SK-N-SH (cell line): ENCODE data around the gene WDR62.

Experiments
- ELF1 ChIP-seq: IDR thresholded peaks from 2 replicates; pipeline ENCODE4 v1.4.0; 2012
- EP300 ChIP-seq, 2 experiments: IDR thresholded peaks; 2 replicates each; pipeline versions ENCODE4 v1.4.0 to v1.6.1; 2012; ENCODE audit warnings: borderline replicate concordance in 1 of 2, low read depth in 1 of 2, low read length in 1 of 2
- JUND ChIP-seq: IDR thresholded peaks from 2 replicates; pipeline ENCODE4 v1.4.0; 2012
- RFX5 ChIP-seq: IDR thresholded peaks from 2 replicates; pipeline ENCODE4 v1.6.1; 2012; ENCODE audit warnings: mild to moderate bottlenecking, improper control_type of control experiment, low read length
- TCF12 ChIP-seq: IDR thresholded peaks from 2 replicates; pipeline ENCODE4 v1.4.0; 2012
- YY1 ChIP-seq: IDR thresholded peaks from 2 replicates; pipeline ENCODE4 v1.4.0; 2012; ENCODE audit warnings: low read depth, mild to moderate bottlenecking
- TF ChIP-seq, protein P1 (sequence below): fragments of 200-600 bp; sonication (generic); IDR thresholded peaks from 2 replicates; pipeline ENCODE4 v1.6.1; 2017; ENCODE audit warnings: antibody characterized with exemption, mild to moderate bottlenecking, moderate library complexity
- TF ChIP-seq, protein P2 (sequence below): IDR thresholded peaks from 2 replicates; pipeline ENCODE4 v1.4.0; 2012; ENCODE audit warnings: low read depth, borderline replicate concordance
- TF ChIP-seq, protein P3 (sequence below): fragments of 150-350 bp; IDR thresholded peaks from 2 replicates; pipeline ENCODE4 v1.6.1; 2017; ENCODE audit warnings: antibody characterized with exemption, low read length, low read depth, borderline replicate concordance
- TF ChIP-seq, protein P4 (sequence below): IDR thresholded peaks from 2 replicates; pipeline ENCODE4 v1.4.0; 2012; ENCODE audit warnings: low read depth
- TF ChIP-seq, protein P5 (sequence below): IDR thresholded peaks from 2 replicates; pipeline ENCODE4 v1.6.1; 2012; ENCODE audit warnings: mild to moderate bottlenecking, low read depth, low read length, moderate library complexity
- TF ChIP-seq, protein P6 (sequence below): IDR thresholded peaks from 2 replicates; pipeline ENCODE4; 2012

DNA sequence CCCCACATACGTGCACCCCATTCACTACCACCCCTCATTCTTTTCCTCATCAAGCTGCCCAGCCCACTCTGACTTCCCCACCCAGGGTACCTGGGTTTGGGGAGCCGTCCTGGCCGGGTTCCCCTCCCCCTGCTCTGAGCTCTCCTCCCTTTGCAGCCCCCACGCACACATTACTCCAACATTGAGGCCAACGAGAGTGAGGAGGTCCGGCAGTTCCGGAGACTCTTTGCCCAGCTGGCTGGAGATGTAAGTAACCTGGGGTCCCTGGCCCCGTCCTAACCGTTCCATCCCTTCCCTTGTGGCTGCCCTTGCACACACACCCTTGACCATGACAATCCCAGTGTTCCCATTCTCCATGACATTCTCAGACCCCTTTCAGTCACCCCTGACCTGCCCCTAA is 87.8 kb downstream of the WDR62 start:
- TF ChIP-seq, protein P1, sequence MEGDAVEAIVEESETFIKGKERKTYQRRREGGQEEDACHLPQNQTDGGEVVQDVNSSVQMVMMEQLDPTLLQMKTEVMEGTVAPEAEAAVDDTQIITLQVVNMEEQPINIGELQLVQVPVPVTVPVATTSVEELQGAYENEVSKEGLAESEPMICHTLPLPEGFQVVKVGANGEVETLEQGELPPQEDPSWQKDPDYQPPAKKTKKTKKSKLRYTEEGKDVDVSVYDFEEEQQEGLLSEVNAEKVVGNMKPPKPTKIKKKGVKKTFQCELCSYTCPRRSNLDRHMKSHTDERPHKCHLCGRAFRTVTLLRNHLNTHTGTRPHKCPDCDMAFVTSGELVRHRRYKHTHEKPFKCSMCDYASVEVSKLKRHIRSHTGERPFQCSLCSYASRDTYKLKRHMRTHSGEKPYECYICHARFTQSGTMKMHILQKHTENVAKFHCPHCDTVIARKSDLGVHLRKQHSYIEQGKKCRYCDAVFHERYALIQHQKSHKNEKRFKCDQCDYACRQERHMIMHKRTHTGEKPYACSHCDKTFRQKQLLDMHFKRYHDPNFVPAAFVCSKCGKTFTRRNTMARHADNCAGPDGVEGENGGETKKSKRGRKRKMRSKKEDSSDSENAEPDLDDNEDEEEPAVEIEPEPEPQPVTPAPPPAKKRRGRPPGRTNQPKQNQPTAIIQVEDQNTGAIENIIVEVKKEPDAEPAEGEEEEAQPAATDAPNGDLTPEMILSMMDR = no peak
- TF ChIP-seq, protein P2, sequence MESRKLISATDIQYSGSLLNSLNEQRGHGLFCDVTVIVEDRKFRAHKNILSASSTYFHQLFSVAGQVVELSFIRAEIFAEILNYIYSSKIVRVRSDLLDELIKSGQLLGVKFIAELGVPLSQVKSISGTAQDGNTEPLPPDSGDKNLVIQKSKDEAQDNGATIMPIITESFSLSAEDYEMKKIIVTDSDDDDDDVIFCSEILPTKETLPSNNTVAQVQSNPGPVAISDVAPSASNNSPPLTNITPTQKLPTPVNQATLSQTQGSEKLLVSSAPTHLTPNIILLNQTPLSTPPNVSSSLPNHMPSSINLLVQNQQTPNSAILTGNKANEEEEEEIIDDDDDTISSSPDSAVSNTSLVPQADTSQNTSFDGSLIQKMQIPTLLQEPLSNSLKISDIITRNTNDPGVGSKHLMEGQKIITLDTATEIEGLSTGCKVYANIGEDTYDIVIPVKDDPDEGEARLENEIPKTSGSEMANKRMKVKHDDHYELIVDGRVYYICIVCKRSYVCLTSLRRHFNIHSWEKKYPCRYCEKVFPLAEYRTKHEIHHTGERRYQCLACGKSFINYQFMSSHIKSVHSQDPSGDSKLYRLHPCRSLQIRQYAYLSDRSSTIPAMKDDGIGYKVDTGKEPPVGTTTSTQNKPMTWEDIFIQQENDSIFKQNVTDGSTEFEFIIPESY = no peak
- TF ChIP-seq TCF12 (no peak), YY1 (no peak), EP300 (IDR thresholded peaks at IDR 0.05; ENCODE audit: borderline replicate concordance in 1 of 2, low read depth in 1 of 2, low read length in 1 of 2) (no peak), JUND (no peak), RFX5 (no peak), ELF1 (no peak)
- TF ChIP-seq, protein P3, sequence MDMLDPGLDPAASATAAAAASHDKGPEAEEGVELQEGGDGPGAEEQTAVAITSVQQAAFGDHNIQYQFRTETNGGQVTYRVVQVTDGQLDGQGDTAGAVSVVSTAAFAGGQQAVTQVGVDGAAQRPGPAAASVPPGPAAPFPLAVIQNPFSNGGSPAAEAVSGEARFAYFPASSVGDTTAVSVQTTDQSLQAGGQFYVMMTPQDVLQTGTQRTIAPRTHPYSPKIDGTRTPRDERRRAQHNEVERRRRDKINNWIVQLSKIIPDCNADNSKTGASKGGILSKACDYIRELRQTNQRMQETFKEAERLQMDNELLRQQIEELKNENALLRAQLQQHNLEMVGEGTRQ = no peak
- TF ChIP-seq, protein P4, sequence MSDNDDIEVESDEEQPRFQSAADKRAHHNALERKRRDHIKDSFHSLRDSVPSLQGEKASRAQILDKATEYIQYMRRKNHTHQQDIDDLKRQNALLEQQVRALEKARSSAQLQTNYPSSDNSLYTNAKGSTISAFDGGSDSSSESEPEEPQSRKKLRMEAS = no peak
- TF ChIP-seq, protein P5, sequence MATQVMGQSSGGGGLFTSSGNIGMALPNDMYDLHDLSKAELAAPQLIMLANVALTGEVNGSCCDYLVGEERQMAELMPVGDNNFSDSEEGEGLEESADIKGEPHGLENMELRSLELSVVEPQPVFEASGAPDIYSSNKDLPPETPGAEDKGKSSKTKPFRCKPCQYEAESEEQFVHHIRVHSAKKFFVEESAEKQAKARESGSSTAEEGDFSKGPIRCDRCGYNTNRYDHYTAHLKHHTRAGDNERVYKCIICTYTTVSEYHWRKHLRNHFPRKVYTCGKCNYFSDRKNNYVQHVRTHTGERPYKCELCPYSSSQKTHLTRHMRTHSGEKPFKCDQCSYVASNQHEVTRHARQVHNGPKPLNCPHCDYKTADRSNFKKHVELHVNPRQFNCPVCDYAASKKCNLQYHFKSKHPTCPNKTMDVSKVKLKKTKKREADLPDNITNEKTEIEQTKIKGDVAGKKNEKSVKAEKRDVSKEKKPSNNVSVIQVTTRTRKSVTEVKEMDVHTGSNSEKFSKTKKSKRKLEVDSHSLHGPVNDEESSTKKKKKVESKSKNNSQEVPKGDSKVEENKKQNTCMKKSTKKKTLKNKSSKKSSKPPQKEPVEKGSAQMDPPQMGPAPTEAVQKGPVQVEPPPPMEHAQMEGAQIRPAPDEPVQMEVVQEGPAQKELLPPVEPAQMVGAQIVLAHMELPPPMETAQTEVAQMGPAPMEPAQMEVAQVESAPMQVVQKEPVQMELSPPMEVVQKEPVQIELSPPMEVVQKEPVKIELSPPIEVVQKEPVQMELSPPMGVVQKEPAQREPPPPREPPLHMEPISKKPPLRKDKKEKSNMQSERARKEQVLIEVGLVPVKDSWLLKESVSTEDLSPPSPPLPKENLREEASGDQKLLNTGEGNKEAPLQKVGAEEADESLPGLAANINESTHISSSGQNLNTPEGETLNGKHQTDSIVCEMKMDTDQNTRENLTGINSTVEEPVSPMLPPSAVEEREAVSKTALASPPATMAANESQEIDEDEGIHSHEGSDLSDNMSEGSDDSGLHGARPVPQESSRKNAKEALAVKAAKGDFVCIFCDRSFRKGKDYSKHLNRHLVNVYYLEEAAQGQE = no peak
- TF ChIP-seq, protein P6, sequence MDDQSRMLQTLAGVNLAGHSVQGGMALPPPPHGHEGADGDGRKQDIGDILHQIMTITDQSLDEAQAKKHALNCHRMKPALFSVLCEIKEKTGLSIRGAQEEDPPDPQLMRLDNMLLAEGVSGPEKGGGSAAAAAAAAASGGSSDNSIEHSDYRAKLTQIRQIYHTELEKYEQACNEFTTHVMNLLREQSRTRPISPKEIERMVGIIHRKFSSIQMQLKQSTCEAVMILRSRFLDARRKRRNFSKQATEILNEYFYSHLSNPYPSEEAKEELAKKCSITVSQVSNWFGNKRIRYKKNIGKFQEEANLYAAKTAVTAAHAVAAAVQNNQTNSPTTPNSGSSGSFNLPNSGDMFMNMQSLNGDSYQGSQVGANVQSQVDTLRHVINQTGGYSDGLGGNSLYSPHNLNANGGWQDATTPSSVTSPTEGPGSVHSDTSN = no peak
